IPS DF 6.9 (cell line): ENCODE measurements around the gene CBX5.
"Not testable (repeated sequence)": the region's sequence is repeated elsewhere in the genome, so short reads cannot be mapped to it uniquely, and the experiment has no call there.

ENCODE experiments used
- DNase-seq: peaks from one replicate; pipeline ENCODE4 v3.0.0-alpha.2; 2013; ENCODE audit warnings: low read depth, low spot score
- H3K27ac ChIP-seq: one replicate; pipeline ENCODE4 v1.5.1; 2013; ENCODE audit warnings: low read length, control low read depth
- H3K27me3 ChIP-seq: 2 replicates; pipeline ENCODE4 v1.6.1; 2013; ENCODE audit warnings: mild to moderate bottlenecking, low read length; ENCODE audit not compliant: control insufficient read depth, insufficient read depth
- H3K36me3 ChIP-seq: 2 replicates; pipeline ENCODE4 v1.6.1; 2013; ENCODE audit warnings: low read length; ENCODE audit not compliant: control insufficient read depth, insufficient read depth
- H3K4me1 ChIP-seq: 2 replicates; pipeline ENCODE4 v1.6.1; 2013; ENCODE audit warnings: low read length; ENCODE audit not compliant: control insufficient read depth, insufficient read depth
- H3K4me3 ChIP-seq: 2 replicates; pipeline ENCODE4 v1.5.1; 2013; ENCODE audit warnings: mild to moderate bottlenecking, low read length
- H3K9me3 ChIP-seq: 2 replicates; pipeline ENCODE4 v1.6.1; 2013; ENCODE audit warnings: low read length, inconsistent platforms; ENCODE audit not compliant: control insufficient read depth, insufficient read depth
- WGBS: extraction: QIAGEN DNeasy Blood & Tissue Kit; methylation state at CpG from one replicate; pipeline ENCODE4 v1.1.7; 2013; ENCODE audit warnings: mixed read lengths, missing lambda C conversion rate; ENCODE audit not compliant: insufficient read length, insufficient coverage; 5-methylcytosine and 5-hydroxymethylcytosine counted together

Gene CBX5

DNA sequence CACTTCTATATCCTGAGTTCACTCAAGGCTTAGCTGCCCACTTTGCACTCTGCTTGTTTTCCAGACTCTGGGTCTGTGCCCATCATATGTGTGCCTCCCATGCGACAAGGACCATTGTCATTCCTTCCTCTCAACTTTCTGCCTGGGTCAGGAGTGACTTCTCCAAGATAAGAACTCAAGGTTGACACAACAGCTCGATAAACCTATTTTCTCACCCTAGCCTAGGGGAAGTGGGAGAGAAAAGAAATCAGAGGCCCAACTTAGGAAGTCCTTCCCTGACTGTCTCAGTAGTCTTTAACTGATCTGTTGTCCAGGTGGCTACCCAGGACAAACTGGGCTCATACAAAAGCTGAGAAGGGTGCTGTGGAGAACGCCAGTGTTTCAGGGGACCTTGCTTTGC lies 92.8 kb downstream of the CBX5 start:
- no CpG with 5 or more reads among the region's 3 CpGs for WGBS
- no peak for DNase-seq
- H3K27me3 ChIP-seq, result peaks cover 2% of the 10 kb centered on the region; the same call in 1 of the 2 replicates
- H3K36me3 ChIP-seq, result 0 out of 2 replicates have a peak, but pooled peaks cover 1% of the 10 kb centered on the region
- no peaks in the 10 kb centered on the region for H3K4me1 ChIP-seq
- no peaks in the 10 kb centered on the region for H3K9me3 ChIP-seq
- no peak overlapping the region for H3K4me3 ChIP-seq
- no peak overlapping the region for H3K27ac ChIP-seq

DNA sequence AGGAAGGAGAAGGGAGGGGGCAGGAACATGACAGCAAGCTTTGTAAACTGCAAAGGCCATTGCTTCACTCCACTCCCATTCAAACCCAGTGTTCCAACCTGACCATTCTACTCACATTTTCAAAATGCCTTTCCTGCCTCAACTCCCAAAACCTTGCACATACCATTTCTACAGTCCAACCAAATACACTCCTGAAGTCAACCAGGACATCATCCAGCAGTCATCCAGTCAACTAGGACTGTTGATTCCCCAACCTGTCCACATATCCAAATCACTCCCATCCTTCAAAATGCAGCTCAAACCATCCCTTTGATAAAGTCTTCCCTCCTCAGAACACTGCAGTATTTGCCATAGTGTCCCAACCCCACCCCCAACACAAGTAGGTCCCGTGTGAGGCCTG lies 94.0 kb downstream of the CBX5 start:
- no peak overlapping the region for H3K27ac ChIP-seq
- H3K4me1 ChIP-seq, result no peaks in the 10 kb centered on the region
- no CpG with 5 or more reads among the region's 1 CpG for WGBS
- no peak for DNase-seq
- H3K4me3 ChIP-seq, result no peak overlapping the region
- 0 out of 2 replicates have a peak, but pooled peaks cover 5% of the 10 kb centered on the region for H3K36me3 ChIP-seq
- no peaks in the 10 kb centered on the region for H3K9me3 ChIP-seq
- no peaks in the 10 kb centered on the region; the same call in 1 of the 2 replicates for H3K27me3 ChIP-seq

DNA sequence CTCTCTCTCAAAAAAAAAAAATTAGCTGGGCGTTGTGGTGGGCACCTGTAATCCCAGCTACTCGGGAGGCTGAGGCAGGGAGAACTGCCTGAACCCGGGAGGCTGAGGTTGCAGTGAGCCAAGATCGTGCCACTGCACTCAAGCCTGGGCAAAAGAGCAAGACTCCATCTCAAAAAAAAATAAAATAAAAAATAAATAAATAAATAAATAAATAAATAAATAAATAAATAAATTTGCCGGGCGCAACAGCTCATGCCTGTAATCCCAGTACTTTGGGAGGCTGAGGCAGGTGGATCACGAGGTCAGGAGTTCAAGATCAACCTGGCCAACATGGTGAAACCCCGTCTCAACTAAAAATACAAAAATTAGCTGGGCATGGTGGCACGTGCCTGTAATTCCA lies 94.6 kb downstream of the CBX5 start:
- no CpG with 5 or more reads among the region's 9 CpGs for WGBS
- H3K9me3 ChIP-seq, result not testable (repeated sequence)

DNA sequence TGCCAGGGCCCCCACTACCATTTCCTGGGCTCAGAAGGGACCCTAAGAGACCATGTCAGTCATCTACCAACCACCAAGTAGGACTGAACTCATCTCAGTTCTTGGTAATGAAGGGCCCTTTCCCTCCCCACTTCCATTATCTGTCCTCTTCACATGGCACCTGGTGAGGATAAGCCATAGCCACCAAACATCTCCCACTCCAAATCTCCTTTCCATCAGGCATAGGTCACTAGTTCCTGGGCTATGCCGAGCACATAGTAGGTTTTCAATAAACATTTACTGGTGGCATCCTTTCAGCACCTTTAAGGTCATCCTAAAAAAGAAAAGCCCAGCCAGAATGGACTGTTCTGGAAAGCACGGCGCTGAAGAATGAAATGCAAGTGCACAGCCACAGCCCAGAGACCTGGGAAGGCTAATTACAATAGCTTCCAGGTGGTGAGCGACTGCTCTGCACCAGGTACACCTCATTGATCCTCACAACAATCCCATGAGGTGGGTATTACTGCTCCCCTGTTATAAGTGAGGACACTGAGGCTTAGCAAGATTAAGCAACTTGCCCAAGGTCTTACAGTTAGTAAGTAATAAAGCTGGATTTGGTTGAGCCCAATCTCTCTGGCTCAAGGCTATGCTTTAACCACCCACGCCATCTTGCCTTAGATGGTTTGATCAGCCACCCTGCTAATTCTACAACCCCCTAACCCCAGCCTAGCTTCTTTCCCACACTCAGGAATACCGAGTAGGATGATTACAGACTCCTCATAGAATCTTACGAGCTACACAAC lies 95.7 kb downstream of the CBX5 start:
- H3K4me1 ChIP-seq, result no peaks in the 10 kb centered on the region
- no peak overlapping the region for H3K27ac ChIP-seq
- no peaks in the 10 kb centered on the region for H3K9me3 ChIP-seq
- 0 out of 2 replicates have a peak, but pooled peaks cover 5% of the 10 kb centered on the region for H3K36me3 ChIP-seq
- no peaks in the 10 kb centered on the region for H3K27me3 ChIP-seq
- DNase-seq, result no peak
- no CpG with 5 or more reads among the region's 7 CpGs for WGBS
- no peak overlapping the region for H3K4me3 ChIP-seq

More for the DNA sequence above, 94.6 kb downstream of the CBX5 start:
- H3K36me3 ChIP-seq, H3K27me3 ChIP-seq, H3K4me1 ChIP-seq, H3K27ac ChIP-seq, H3K4me3 ChIP-seq, DNase-seq: not testable (repeated sequence)

DNA sequence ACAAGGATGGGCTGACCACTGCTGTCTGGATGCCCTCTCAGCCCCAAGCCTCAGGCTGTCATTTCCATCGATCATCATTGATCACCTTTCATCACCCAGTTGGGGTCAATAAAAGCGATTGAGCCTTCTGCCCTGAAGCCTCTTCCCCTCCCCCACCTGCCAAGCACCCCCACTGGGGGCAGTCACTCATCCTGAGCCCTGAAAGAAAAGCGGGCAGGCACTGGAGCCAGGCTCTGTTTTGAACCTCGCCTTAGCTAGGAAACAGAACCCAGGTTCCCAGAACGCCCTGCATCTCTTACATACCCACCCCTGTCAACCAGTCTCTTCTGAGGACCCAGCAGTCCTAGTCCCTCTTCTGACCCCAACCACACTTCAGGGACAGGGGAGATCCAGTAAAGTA lies 96.9 kb downstream of the CBX5 start:
- Histone ChIP-seq H3K27ac (no peak overlapping the region), H3K4me3 (no peak overlapping the region), H3K4me1 (no peaks in the 10 kb centered on the region), H3K9me3 (no peaks in the 10 kb centered on the region), H3K27me3 (no peaks in the 10 kb centered on the region), H3K36me3 (0 out of 2 replicates have a peak, but pooled peaks cover 5% of the 10 kb centered on the region)
- DNase-seq, result no peak
- no CpG with 5 or more reads among the region's 5 CpGs for WGBS

DNA sequence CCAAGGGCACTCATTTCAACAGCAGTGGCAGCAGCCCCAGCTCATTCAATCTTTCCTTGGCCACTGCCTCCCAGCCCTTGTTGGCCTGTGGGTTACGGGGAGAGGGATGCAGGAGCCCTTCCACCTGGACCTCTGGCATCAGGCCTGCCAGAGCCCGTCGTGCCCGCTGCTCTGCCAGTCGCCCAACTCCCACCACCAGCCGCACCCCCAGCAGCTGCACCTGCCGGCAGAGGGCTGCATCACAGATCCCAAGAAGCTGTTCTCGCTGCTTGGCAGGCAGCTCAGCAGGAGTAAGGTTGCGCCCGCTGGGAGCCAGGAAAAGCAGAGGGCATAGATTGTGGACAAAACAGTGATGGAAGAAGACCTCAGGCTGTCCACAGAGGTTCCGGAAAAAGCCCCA lies 97.8 kb downstream of the CBX5 start:
- no peaks in the 10 kb centered on the region for H3K4me1 ChIP-seq
- no peaks in the 10 kb centered on the region for H3K27me3 ChIP-seq
- WGBS, result no CpG with 5 or more reads among the region's 11 CpGs
- H3K9me3 ChIP-seq, result no peaks in the 10 kb centered on the region
- H3K4me3 ChIP-seq, result no peak overlapping the region
- DNase-seq, result no peak
- no peak overlapping the region for H3K27ac ChIP-seq
- 0 out of 2 replicates have a peak, but pooled peaks cover 5% of the 10 kb centered on the region for H3K36me3 ChIP-seq
